HCT116 (cell line): ENCODE data around the gene TMEM38A. TPM values are rescaled to one million over a fixed set of nuclear protein-coding genes. Genes with fewer than 3 reads are reported as not detected.

Experiments
- ATAC-seq: fragments of 200-7000 bp; cut with Tn5 transposase; 2 replicates; pipeline ENCODE4 v1.9.1; 2020; ENCODE audit warnings: mild to moderate bottlenecking, moderate library complexity
- BruUV-seq: library from RNA; stranded (reverse); fragments of 400-500 nt; replicated peaks from 2 replicates; lab custom pipeline; 2021; lab: Mats Ljungman, UMichigan
- CTCF ChIA-PET: fragments of 300-600 bp; sonication (Branson Sonifier 250); formaldehyde crosslinking; loops from one replicate; lab custom pipeline; 2021; ENCODE audit warnings: antibody characterized with exemption; lab: Charles Lee
- POLR2A ChIA-PET: fragments of 300-600, 350-600 bp; sonication (Branson Sonifier 250); formaldehyde crosslinking; loops from one replicate; lab custom pipeline; 2021; ENCODE audit warnings: antibody characterized with exemption; lab: Charles Lee
- RAD21 ChIA-PET, 2 experiments: fragments of 300-600 bp; sonication (Branson Sonifier 250); formaldehyde crosslinking; loops; one replicate each; lab custom pipeline; 2023; ENCODE audit warnings: low total read pairs in 2 of 2; ENCODE audit not compliant: uncharacterized antibody in 2 of 2, unreplicated experiment in 2 of 2, low non-redundant PET in 1 of 2; lab: Charles Lee
- DNase-seq: peaks from one replicate; pipeline ENCODE4 v3.0.0-alpha.2; 2010; ENCODE audit warnings: low read depth, low spot score
- H2AFZ ChIP-seq: fragments of 200-600 bp; shearing (Covaris generic), sonication (generic); 2 replicates; pipeline ENCODE4 v1.6.1; 2017; ENCODE audit warnings: low read depth, mixed run types, mixed read lengths, antibody characterized with exemption, low read length; ENCODE audit not compliant: poor library complexity, severe bottlenecking
- H3K27ac ChIP-seq: 2 replicates; pipeline ENCODE4 v1.5.1; 2012; ENCODE audit warnings: low read depth, low read length
- H3K27me3 ChIP-seq: fragments of 200-600 bp; sonication (generic); 2 replicates; pipeline ENCODE4 v1.6.1; 2016; ENCODE audit warnings: mixed run types, low read length, mixed read lengths; ENCODE audit not compliant: insufficient read depth
- H3K36me3 ChIP-seq, 2 experiments: fragments of 200-500 bp in 1 of 2; fragments of 200-600 bp in 1 of 2; sonication (Bioruptor generic) in 1 of 2; sonication (generic) in 1 of 2; 2 replicates each; pipeline versions ENCODE4 v1.5.1 to v1.6.1; 2014 to 2016; ENCODE audit warnings: low read length in 2 of 2, inconsistent platforms in 1 of 2, mixed read lengths in 1 of 2, mixed run types in 1 of 2; ENCODE audit not compliant: insufficient read depth in 2 of 2, control insufficient read depth in 1 of 2
- H3K4me1 ChIP-seq, 2 experiments: fragments of 200-600 bp in 1 of 2; sonication (generic) in 1 of 2; 2 replicates each; pipeline versions ENCODE4 v1.5.1 to v1.6.1; 2012 to 2017; ENCODE audit warnings: low read length in 2 of 2, inconsistent platforms in 1 of 2, mild to moderate bottlenecking in 1 of 2, mixed read lengths in 1 of 2, mixed run types in 1 of 2, moderate library complexity in 1 of 2; ENCODE audit not compliant: insufficient read depth in 2 of 2, control insufficient read depth in 1 of 2
- H3K4me2 ChIP-seq: fragments of 200-600 bp; sonication (generic); 2 replicates; pipeline ENCODE4 v1.6.1; 2017; ENCODE audit warnings: mixed run types, low read length, mixed read lengths
- H3K4me3 ChIP-seq, 2 experiments: fragments of 200-600 bp in 1 of 2; sonication (generic) in 1 of 2; replicated peaks in 1 of 2; 2 replicates each; pipeline ENCODE4 v1.5.1; 2011 to 2016; ENCODE audit warnings: low read length in 2 of 2, control low read depth in 1 of 2, low read depth in 1 of 2, mild to moderate bottlenecking in 1 of 2, mixed read lengths in 1 of 2, mixed run types in 1 of 2
- H3K79me2 ChIP-seq: fragments of 200-600 bp; sonication (generic); 2 replicates; pipeline ENCODE4 v1.6.1; 2017; ENCODE audit warnings: mild to moderate bottlenecking, mixed run types, low read length, moderate library complexity, mixed read lengths; ENCODE audit not compliant: insufficient read depth
- H3K9ac ChIP-seq: fragments of 200-600 bp; sonication (generic); 2 replicates; pipeline ENCODE4 v1.6.1; 2016; ENCODE audit warnings: low read length, mixed read lengths
- H3K9me2 ChIP-seq: fragments of 200-600 bp; sonication (generic), shearing (Covaris generic); 2 replicates; pipeline ENCODE4 v1.6.1; 2017; ENCODE audit warnings: mixed run types, mild to moderate bottlenecking, moderate library complexity; ENCODE audit not compliant: insufficient read depth
- H3K9me3 ChIP-seq, 2 experiments: fragments of 200-500 bp in 1 of 2; fragments of 200-600 bp in 1 of 2; sonication (Bioruptor generic) in 1 of 2; sonication (generic) in 1 of 2; 2 replicates each; pipeline ENCODE4 v1.6.1; 2014 to 2017; ENCODE audit warnings: low read length in 2 of 2, mixed read lengths in 2 of 2, inconsistent platforms in 1 of 2, low read depth in 1 of 2, mild to moderate bottlenecking in 1 of 2, mixed run types in 1 of 2, moderate library complexity in 1 of 2; ENCODE audit not compliant: control insufficient read depth in 1 of 2, insufficient read depth in 1 of 2
- H4K20me1 ChIP-seq: fragments of 200-600 bp; sonication (generic), shearing (Covaris generic); 2 replicates; pipeline ENCODE4 v1.6.1; 2017; ENCODE audit warnings: mixed run types, mild to moderate bottlenecking, moderate library complexity; ENCODE audit not compliant: insufficient read depth
- ATF3 ChIP-seq: IDR thresholded peaks from 2 replicates; pipeline ENCODE4 v1.6.1; 2012
- CBX3 ChIP-seq: IDR thresholded peaks from 2 replicates; pipeline ENCODE4 v1.6.1; 2012; ENCODE audit warnings: low read depth
- EZH2phosphoT487 ChIP-seq: fragments of 200-600 bp; IDR thresholded peaks from 2 replicates; pipeline ENCODE4 v1.6.1; 2018; ENCODE audit warnings: antibody characterized with exemption, borderline replicate concordance
- FOSL1 ChIP-seq: IDR thresholded peaks from 2 replicates; pipeline ENCODE4 v1.6.1; 2012; ENCODE audit warnings: low read depth
- JUND ChIP-seq: IDR thresholded peaks from 2 replicates; pipeline ENCODE4 v1.6.1; 2012
- MAX ChIP-seq: IDR thresholded peaks from 2 replicates; pipeline ENCODE4 v1.6.1; 2012
- SRF ChIP-seq: IDR thresholded peaks from 2 replicates; pipeline ENCODE4 v1.6.1; 2012; ENCODE audit warnings: low read depth
- ZBTB33 ChIP-seq: IDR thresholded peaks from 2 replicates; pipeline ENCODE4 v1.6.1; 2011; ENCODE audit warnings: mild to moderate bottlenecking, low read length, moderate library complexity; ENCODE audit not compliant: insufficient replicate concordance; ENCODE audit errors: extremely low read depth
- intact Hi-C: fragments of 100-400 bp; cut with micrococcal nuclease; formaldehyde crosslinking; loops from 2 replicates; pipeline ENCODE4 v1.10.0; 2022
- total RNA-seq: library from RNA; stranded (reverse); gene quantifications from one replicate; pipeline ENCODE4 v1.2.1, GENCODE V29; 2021; ENCODE audit not compliant: unreplicated experiment

The TMEM38A gene
- total RNA-seq, 1 experiment from 2014 or later: 9.0 TPM

GRCh38 chr19:16624236-16624635 lies 36.7 kb upstream of the TMEM38A start (continued):
- TF ChIP-seq ZBTB33 (no peak), FOSL1 (no peak), EZH2phosphoT487 (no peak), JUND (no peak)

- no peak for TF ChIP-seq SRF
- no peak for TF ChIP-seq ZBTB33
- TF ChIP-seq MAX: no peak
- no peak for TF ChIP-seq CBX3
- no peak for TF ChIP-seq ATF3
- H3K9ac ChIP-seq: no peak overlapping the region
- H3K9me2 ChIP-seq: no peaks in the 10 kb centered on the region
- ATAC-seq: no peak
- no peak for DNase-seq
- H3K79me2 ChIP-seq: peaks cover 75% of the 10 kb centered on the region
- H3K9me3 ChIP-seq: no peaks in the 10 kb centered on the region
- H3K4me3 ChIP-seq: no peak overlapping the region
- no peak overlapping the region for H3K4me2 ChIP-seq
- peaks cover 11% of the 10 kb centered on the region; the same call in 1 of the 2 replicates for H4K20me1 ChIP-seq
- BruUV-seq: no TSS peak
- no peak overlapping the region for H2AFZ ChIP-seq
- RAD21 ChIA-PET: no interaction called here
- H3K27ac ChIP-seq: no peak overlapping the region
- H3K27me3 ChIP-seq: no peaks in the 10 kb centered on the region
- H3K4me1 ChIP-seq: peaks cover 6 to 14% of the 10 kb centered on the region in 2 experiments
- H3K36me3 ChIP-seq: peaks cover 3 to 20% of the 10 kb centered on the region in 2 experiments; a peak in 2 of 4 replicates
- POLR2A ChIA-PET: no interaction called here
- intact Hi-C loops: no loop called here
- CTCF ChIA-PET: no interaction called here
These were observed 35.6 kb upstream of the TMEM38A start for GRCh38 chr19:16625163-16625958.
